ELR (cell line): ENCODE measurements around the gene CMTR2.

Experiments used
- DNase-seq: peaks from one replicate; pipeline ENCODE4 v3.0.0-alpha.2; 2015; ENCODE audit warnings: low read depth

Gene CMTR2

GRCh38 chr16:71276589-71277334, 12.4 kb downstream of the CMTR2 start:
- no peak for DNase-seq

GRCh38 chr16:71273384-71273783, 15.8 kb downstream of the CMTR2 start:
- no peak for DNase-seq

GRCh38 chr16:71264299-71264698, 24.9 kb downstream of the CMTR2 start:
- DNase-seq, result no peak

- no peak for DNase-seq
Measured at GRCh38 chr16:71263582-71263981, 25.6 kb downstream of the CMTR2 start.

DNA sequence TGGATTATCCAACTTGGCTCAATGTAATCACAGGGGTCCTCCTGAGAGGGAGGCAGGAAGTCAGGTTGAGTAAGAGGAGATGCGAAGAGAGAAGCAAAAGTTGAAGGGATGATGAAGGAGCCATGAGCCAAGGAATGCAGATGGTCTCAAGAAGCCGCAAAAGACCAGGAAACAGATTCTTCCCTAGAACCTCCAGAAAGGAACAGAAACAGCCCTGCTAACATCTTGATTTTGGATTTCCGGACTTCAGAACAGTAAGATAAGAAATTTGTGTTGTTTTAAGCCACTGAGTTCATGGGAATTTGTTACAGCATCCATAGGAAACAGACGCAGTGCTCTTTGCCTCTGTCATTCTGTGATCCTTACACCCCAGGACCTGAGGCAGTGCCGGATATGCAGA, 26.8 kb downstream of the CMTR2 start:
- DNase-seq, result no peak

DNA sequence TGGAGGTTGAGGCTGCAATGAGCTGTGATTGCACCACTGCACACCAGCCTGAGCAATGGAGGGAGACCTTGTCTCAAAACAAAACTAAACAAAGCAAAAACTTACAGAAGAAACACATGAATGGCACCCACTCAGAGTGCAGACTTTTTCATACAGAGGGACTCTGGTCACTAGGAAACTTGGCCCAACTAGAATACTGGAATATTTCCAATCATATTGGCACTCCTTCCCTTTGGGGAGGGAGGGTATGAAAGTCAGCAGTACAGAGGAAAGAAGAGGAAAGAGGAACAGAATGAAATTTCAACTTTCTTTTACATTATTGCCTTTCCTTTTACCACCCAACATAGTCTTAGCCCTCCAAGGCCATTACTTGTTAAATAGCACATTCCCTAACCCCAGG, 28.2 kb downstream of the CMTR2 start:
- DNase-seq, result no peak

- no peak for DNase-seq
Measured at GRCh38 chr16:71259086-71259485, 30.1 kb downstream of the CMTR2 start.

DNA sequence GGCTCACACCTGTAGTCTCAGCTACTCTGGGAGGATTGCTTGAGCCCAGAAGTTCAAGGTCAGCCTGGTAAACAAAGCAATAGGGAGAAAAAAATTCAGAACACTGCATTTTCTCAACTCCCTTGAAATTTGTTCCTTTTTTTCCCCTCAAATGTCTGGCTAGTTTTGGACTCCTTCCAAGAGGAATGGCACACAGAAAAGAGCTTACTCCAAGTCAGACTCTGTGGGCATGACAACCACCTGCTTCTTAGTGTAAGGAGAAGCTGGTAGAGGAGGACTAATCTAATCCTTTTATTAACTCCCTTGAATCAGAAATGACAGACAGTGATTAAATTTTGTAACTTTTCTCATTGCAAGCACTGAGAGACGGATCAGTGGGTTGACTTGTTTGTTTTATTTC, 30.8 kb downstream of the CMTR2 start:
- no peak for DNase-seq

GRCh38 chr16:71257768-71258167, 31.4 kb downstream of the CMTR2 start:
- DNase-seq, result no peak

GRCh38 chr16:71255721-71256120, 33.5 kb downstream of the CMTR2 start:
- no peak for DNase-seq

DNA sequence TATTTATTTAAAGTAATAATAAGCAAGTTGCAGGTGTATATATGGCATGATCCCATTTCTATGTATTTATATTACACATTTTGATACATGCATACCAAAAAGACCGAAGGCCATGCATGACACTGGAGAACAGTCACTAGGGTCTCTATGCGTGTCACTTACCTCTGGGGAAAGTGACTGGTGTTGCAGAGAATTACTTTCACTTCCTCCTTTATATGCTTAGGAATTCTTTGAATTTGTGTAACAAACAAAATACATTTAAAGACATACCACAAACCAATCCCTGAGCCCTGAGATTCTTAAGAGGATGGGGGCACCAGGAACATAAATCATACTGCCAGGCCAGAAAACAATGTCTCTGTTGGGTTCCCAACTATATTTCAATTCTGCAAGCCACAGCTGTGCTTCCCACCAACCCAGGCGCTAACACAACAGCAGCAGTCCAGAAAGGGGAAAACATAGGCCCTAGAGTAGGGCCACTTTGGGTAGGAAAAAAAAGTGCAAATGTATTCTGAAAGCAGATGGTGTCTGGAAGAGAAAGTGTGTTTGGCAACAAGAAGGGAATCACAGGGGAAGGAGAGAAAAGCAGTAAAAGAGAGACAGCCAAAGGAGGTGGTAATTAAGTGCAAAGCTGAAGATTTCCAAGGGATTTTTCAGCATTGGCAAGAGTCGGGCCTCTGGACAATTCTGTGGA, 34.2 kb downstream of the CMTR2 start:
- no peak for DNase-seq

GRCh38 chr16:71250461-71251235, 38.6 kb downstream of the CMTR2 start:
- DNase-seq, result no peak

DNA sequence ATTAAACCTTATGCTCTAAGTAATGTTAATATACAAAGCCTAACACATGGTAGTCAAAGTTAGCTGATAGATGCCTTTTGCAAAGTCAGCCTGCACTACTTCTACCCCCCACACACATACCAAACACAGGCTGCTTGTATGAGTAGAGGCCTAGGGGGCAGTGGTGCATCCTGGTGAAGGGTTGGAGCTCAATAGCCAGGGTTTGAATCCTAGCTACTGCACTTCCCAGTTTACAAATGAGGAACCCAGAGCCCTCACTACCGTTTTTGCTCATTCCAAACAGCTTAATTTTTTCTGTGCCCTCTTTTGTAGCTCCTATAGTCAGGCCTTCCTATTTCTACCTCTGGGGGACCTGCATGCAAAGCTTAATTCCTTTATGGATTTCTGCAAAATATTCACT, 39.8 kb downstream of the CMTR2 start:
- DNase-seq, result no peak

DNA sequence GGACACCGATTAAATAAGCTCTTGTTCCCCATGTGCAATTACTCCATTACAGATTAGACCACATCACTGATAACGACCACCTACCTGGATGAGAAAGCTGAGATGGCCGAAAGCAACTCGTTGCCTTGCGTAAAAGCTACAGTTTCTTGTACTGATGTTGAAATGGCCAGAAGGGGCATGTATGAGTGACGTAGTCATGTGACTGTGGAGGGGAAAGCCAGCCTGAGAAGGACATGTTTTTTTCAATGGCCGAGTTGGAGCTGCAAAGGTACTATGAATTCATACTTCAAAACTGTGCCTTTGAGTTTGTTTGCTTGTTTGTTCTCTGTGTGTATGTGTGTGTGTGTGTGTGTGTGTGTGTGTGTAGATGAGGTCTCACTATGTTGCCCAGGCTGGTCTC, 41.7 kb downstream of the CMTR2 start:
- no peak for DNase-seq

DNA sequence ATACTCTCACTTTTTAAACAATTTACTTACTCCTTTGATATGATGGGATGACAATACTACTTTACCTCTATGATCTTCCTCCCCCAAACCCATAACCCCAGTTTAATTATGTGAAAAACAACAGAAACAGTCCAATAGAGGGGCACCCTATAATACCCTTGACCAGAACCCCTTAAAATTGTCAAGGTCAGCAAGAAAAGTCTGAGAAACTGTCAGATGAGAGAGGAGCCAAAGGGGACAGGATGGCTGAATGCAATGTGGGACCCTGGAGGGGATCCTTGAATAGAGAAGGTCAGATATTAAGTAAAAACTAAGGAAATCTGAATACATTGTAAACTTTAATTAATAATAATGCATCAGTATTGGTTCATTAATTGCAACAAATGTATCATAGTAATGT, 42.9 kb downstream of the CMTR2 start:
- no peak for DNase-seq

- DNase-seq, result no peak
Measured at GRCh38 chr16:71244521-71244920, 44.7 kb downstream of the CMTR2 start.

GRCh38 chr16:71242601-71243000, 46.6 kb downstream of the CMTR2 start:
- no peak for DNase-seq

DNA sequence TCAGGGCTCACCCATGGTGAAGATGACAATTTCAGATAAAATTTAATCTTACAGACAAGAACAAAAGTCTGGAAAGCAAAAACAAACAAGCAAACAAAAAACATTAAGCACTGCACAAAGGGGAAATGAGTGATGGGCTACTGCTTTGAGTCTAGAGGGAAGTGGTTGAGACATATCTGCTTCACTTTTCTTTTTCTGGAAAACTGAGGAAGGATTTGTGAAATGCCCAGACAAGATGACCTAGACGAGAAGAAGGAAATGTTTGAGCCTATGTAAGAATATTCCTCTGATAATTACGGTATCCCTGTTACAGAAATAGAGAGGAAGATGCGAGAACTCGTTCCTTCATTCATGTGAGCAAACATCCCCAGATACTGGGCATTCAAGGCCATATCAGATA, 47.2 kb downstream of the CMTR2 start:
- DNase-seq, result no peak
